H9 (cell line): Measurements from ENCODE around the gene CDHR5. TPM values are rescaled to one million over a fixed set of nuclear protein-coding genes. Genes with fewer than 3 reads are reported as not detected.

Experiments
- DNase-seq: peaks from one replicate; pipeline ENCODE4 v3.0.0-alpha.2; 2017
- H2AFZ ChIP-seq: one replicate; pipeline ENCODE4 v1.6.1; 2013; ENCODE audit warnings: mild to moderate bottlenecking, low read length, control low read depth, moderate library complexity
- H2AK5ac ChIP-seq: 2 replicates; pipeline ENCODE4 v1.6.1; 2013; ENCODE audit warnings: low read length, control low read depth, mixed read lengths; ENCODE audit not compliant: insufficient read length
- H2BK120ac ChIP-seq: one replicate; pipeline ENCODE4 v1.6.1; 2013; ENCODE audit warnings: low read depth, mild to moderate bottlenecking, low read length, control low read depth, inconsistent platforms; ENCODE audit not compliant: poor library complexity, severe bottlenecking
- H2BK12ac ChIP-seq: 2 replicates; pipeline ENCODE4 v1.6.1; 2013; ENCODE audit warnings: low read length, control low read depth, mixed read lengths, low read depth; ENCODE audit not compliant: insufficient read length
- H2BK15ac ChIP-seq: 2 replicates; pipeline ENCODE4 v1.6.1; 2013; ENCODE audit warnings: low read depth, low read length, control low read depth
- H2BK20ac ChIP-seq: one replicate; pipeline ENCODE4 v1.6.1; 2013; ENCODE audit warnings: low read depth, mild to moderate bottlenecking, low read length, control low read depth, inconsistent platforms; ENCODE audit not compliant: poor library complexity, severe bottlenecking
- H2BK5ac ChIP-seq: 2 replicates; pipeline ENCODE4 v1.6.1; 2013; ENCODE audit warnings: low read length, control low read depth, mixed read lengths; ENCODE audit not compliant: insufficient read length
- H3K14ac ChIP-seq: 2 replicates; pipeline ENCODE4 v1.6.1; 2013; ENCODE audit warnings: low read length, control low read depth; ENCODE audit not compliant: insufficient read depth
- H3K18ac ChIP-seq: 2 replicates; pipeline ENCODE4 v1.6.1; 2013; ENCODE audit warnings: low read depth, mild to moderate bottlenecking, mixed read lengths, low read length, control low read depth; ENCODE audit not compliant: insufficient read length
- H3K23ac ChIP-seq: 2 replicates; pipeline ENCODE4 v1.6.1; 2013; ENCODE audit warnings: low read length, control low read depth, mixed read lengths, low read depth; ENCODE audit not compliant: insufficient read length
- H3K23me2 ChIP-seq: 2 replicates; pipeline ENCODE4 v1.6.1; 2013; ENCODE audit warnings: low read depth, mild to moderate bottlenecking, mixed read lengths, low read length, control low read depth; ENCODE audit not compliant: insufficient read length, poor library complexity, severe bottlenecking
- H3K27ac ChIP-seq: 2 replicates; pipeline ENCODE4 v1.5.1; 2013; ENCODE audit warnings: low read length, control low read depth, mixed read lengths, low read depth; ENCODE audit not compliant: insufficient read length
- H3K27me3 ChIP-seq: 2 replicates; pipeline ENCODE4 v1.6.1; 2013; ENCODE audit warnings: low read length, control low read depth, inconsistent platforms; ENCODE audit not compliant: insufficient read depth
- H3K4ac ChIP-seq: 2 replicates; pipeline ENCODE4 v1.6.1; 2013; ENCODE audit warnings: low read depth, mild to moderate bottlenecking, control low read depth, inconsistent platforms, low read length, moderate library complexity
- H3K4me1 ChIP-seq: 2 replicates; pipeline ENCODE4 v1.6.1; 2013; ENCODE audit warnings: low read length, control low read depth, inconsistent platforms; ENCODE audit not compliant: insufficient read depth
- H3K4me2 ChIP-seq: 2 replicates; pipeline ENCODE4 v1.6.1; 2013; ENCODE audit warnings: low read length, control low read depth, mixed read lengths; ENCODE audit not compliant: insufficient read length, insufficient read depth
- H3K56ac ChIP-seq: 2 replicates; pipeline ENCODE4 v1.6.1; 2013; ENCODE audit warnings: low read depth, mild to moderate bottlenecking, mixed read lengths, low read length, control low read depth; ENCODE audit not compliant: insufficient read length
- H3K79me1 ChIP-seq: 2 replicates; pipeline ENCODE4 v1.6.1; 2013; ENCODE audit warnings: low read depth, mild to moderate bottlenecking, moderate library complexity, low read length, control low read depth, inconsistent platforms; ENCODE audit not compliant: insufficient read depth, poor library complexity, severe bottlenecking
- H3K79me2 ChIP-seq: 2 replicates; pipeline ENCODE4 v1.6.1; 2013; ENCODE audit warnings: low read length, control low read depth, inconsistent platforms; ENCODE audit not compliant: insufficient read depth
- H3K9ac ChIP-seq: 2 replicates; pipeline ENCODE4 v1.6.1; 2013; ENCODE audit warnings: low read length, control low read depth, mixed read lengths; ENCODE audit not compliant: insufficient read length; ENCODE audit errors: extremely low read depth
- H3K9me3 ChIP-seq: one replicate; pipeline ENCODE4 v1.6.1; 2013; ENCODE audit warnings: low read depth, low read length, inconsistent platforms; ENCODE audit not compliant: control insufficient read depth
- H3T11ph ChIP-seq: one replicate; pipeline ENCODE4 v1.6.1; 2013; ENCODE audit warnings: mild to moderate bottlenecking, low read length, control low read depth, inconsistent platforms
- H4K20me1 ChIP-seq: one replicate; pipeline ENCODE4 v1.6.1; 2013; ENCODE audit not compliant: control insufficient read depth, insufficient read length, insufficient read depth
- H4K5ac ChIP-seq: 2 replicates; pipeline ENCODE4 v1.6.1; 2013; ENCODE audit warnings: low read depth, mild to moderate bottlenecking, mixed read lengths, low read length, control low read depth; ENCODE audit not compliant: insufficient read length
- H4K8ac ChIP-seq: replicated peaks from 2 replicates; pipeline ENCODE4 v1.6.1; 2013; ENCODE audit warnings: low read length, control low read depth, mixed read lengths, low read depth; ENCODE audit not compliant: insufficient read length
- H4K91ac ChIP-seq: 2 replicates; pipeline ENCODE4 v1.6.1; 2013; ENCODE audit warnings: low read depth, mild to moderate bottlenecking, moderate library complexity, mixed read lengths, low read length, control low read depth; ENCODE audit not compliant: insufficient read length
- H3K27ac Mint-ChIP-seq, 3 experiments: 2 replicates in 2 of 3; 3 replicates in 1 of 3; pipeline ENCODE4 v1.8.0; 2020 to 2021; ENCODE audit warnings: mixed read lengths in 3 of 3, mild to moderate bottlenecking in 1 of 3, moderate library complexity in 1 of 3
- H3K27me3 Mint-ChIP-seq: 2 replicates; pipeline ENCODE4 v1.8.0; 2021; ENCODE audit warnings: low read depth, mild to moderate bottlenecking, moderate library complexity, mixed read lengths
- H3K36me3 Mint-ChIP-seq, 3 experiments: 2 replicates in 2 of 3; 3 replicates in 1 of 3; pipeline ENCODE4 v1.8.0; 2020 to 2021; ENCODE audit warnings: low read depth in 3 of 3, mixed read lengths in 3 of 3; ENCODE audit not compliant: insufficient read depth in 1 of 3
- H3K4me1 Mint-ChIP-seq, 2 experiments: 2 replicates each; pipeline ENCODE4 v1.8.0; 2020; ENCODE audit warnings: mixed read lengths in 2 of 2
- H3K4me3 Mint-ChIP-seq, 2 experiments: 2 replicates in 1 of 2; 3 replicates in 1 of 2; pipeline ENCODE4 v1.8.0; 2020 to 2021; ENCODE audit warnings: mild to moderate bottlenecking in 2 of 2, mixed read lengths in 2 of 2, moderate library complexity in 1 of 2
- H3K9me3 Mint-ChIP-seq, 2 experiments: 2 replicates in 1 of 2; 3 replicates in 1 of 2; pipeline ENCODE4 v1.8.0; 2020; ENCODE audit warnings: mild to moderate bottlenecking in 2 of 2, mixed read lengths in 2 of 2, moderate library complexity in 1 of 2
- CTCF ChIP-seq: fragments of 200-600 bp; sonication (generic); conservative IDR thresholded peaks from 3 replicates; pipeline ENCODE4 v1.8.0; 2021; ENCODE audit warnings: antibody characterized with exemption, mild to moderate bottlenecking
- WGBS: extraction: QIAGEN DNeasy Blood & Tissue Kit; methylation state at CpG from one replicate; pipeline ENCODE4 v1.1.7; 2013; ENCODE audit warnings: missing lambda C conversion rate, low lambda C conversion rate, mixed read lengths; ENCODE audit not compliant: insufficient read length; ENCODE audit errors: extremely low coverage; 5-methylcytosine and 5-hydroxymethylcytosine counted together
- total RNA-seq: library from RNA; stranded (reverse); gene quantifications from 2 replicates; pipeline ENCODE4 v1.2.1, GENCODE V29; 2021

CDHR5 gene
- total RNA-seq, 1 experiment from 2014 or later = not detected

GRCh38 chr11:665704-666281 is 41.0 kb upstream of the CDHR5 start:
- Mint-ChIP-seq H3K36me3 (peaks cover 18 to 50% (median 39%) of the 10 kb centered on the region in 3 experiments; a peak in 6 of 7 replicates), H3K9me3 (no peaks in the 10 kb centered on the region), H3K27ac (peak overlapping the region; percentile 44 to 81 (median 64); a peak in 3 of 7 replicates), H3K27me3 (no peaks in the 10 kb centered on the region), H3K4me1 (0 out of 4 replicates have a peak, but pooled peaks cover 0 to 3% of the 10 kb centered on the region in 2 experiments), H3K4me3 (no peak overlapping the region)
- H4K91ac ChIP-seq = no peak overlapping the region
- H3K56ac ChIP-seq = no peak overlapping the region
- WGBS = no CpG with 5 or more reads among the region's 11 CpGs
- H4K5ac ChIP-seq = no peak overlapping the region
- H3K23me2 ChIP-seq = no peaks in the 10 kb centered on the region
- H3K79me2 ChIP-seq = no peaks in the 10 kb centered on the region
- H3K79me1 ChIP-seq = no peaks in the 10 kb centered on the region
- no peak for TF ChIP-seq CTCF
- H3K14ac ChIP-seq = no peak overlapping the region
- no peaks in the 10 kb centered on the region for H3K27me3 ChIP-seq
- no peak overlapping the region for H3T11ph ChIP-seq
- no peak overlapping the region for H4K8ac ChIP-seq
- H3K4ac ChIP-seq = no peak overlapping the region
- H4K20me1 ChIP-seq = no peaks in the 10 kb centered on the region
- H3K18ac ChIP-seq = peak overlapping the region; percentile 11
- H3K27ac ChIP-seq = no peak overlapping the region
- no peak overlapping the region for H2BK20ac ChIP-seq
- no peak overlapping the region for H2AK5ac ChIP-seq
- H3K4me2 ChIP-seq = no peak overlapping the region
- H3K4me1 ChIP-seq = no peaks in the 10 kb centered on the region
- no peak overlapping the region for H2BK15ac ChIP-seq
- no peak overlapping the region for H2BK120ac ChIP-seq
- no peak overlapping the region for H3K9ac ChIP-seq
- H2AFZ ChIP-seq = no peak overlapping the region
- no peak overlapping the region for H2BK12ac ChIP-seq
- no peak overlapping the region for H2BK5ac ChIP-seq
- no peak overlapping the region for H3K23ac ChIP-seq
- H3K9me3 ChIP-seq = no peaks in the 10 kb centered on the region
- DNase-seq = no peak
